ENCODE results near the gene EVC.

Gene EVC

DNA sequence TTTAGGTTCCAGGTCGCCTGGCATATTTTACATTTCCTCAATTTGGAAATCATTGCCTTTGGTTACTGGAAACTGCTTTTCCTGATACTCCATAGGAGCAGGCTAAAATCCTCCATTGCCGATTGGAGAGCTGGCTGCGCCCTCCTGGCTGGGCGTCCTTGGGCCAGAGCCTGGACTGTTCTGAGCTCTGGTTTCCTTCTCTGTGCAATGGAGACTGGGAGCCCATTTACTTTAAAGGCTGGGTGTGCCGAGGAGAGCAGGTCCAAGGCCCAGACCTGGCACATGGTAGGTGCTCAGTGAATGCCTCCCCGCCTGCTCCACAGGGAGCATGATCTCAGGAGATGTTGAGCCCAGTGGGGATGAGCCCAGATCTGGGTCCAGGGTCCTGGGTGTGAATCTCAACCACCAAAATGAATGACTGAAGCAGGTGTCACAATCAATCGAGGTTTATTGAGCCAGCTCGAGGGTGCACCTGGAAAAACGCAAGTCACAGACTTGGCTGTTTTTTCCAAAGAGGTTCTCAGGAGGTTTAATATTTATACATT is 50.0 kb downstream of the EVC start:
- ATAC-seq (ENCODE audit: low read depth) (no peak), DNase-seq (ENCODE audit: low spot score in 2 of 2) (no peak)
- Mint-ChIP-seq H3K9me3 (peaks cover 2% of the 10 kb centered on the region), H3K4me1 (no peaks in the 10 kb centered on the region), H3K27ac (no peak overlapping the region), H3K36me3 (no peaks in the 10 kb centered on the region), H3K27me3 (no peaks in the 10 kb centered on the region), H3K4me3 (no peak overlapping the region)

DNA sequence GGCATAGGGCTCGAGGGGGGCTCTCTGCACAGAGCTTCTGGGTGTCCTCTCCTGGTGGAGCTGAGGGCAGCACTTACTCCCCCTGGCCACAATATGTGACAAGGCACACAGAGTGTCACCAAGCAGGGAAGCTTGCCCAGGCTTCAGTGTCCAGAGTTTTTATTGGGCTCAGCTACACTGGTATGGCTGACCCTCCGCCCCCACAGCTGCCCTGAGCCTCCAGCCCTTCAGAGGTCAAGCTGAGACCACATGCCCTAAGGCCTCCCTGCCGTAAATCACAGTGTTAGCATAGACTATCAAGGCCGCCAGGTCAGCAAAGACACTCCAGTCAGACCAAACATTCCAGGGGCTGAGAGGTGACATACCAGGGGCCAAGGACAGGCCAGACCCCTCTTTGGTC is 59.0 kb downstream of the EVC start:
- peaks cover 2% of the 10 kb centered on the region for H3K27me3 Mint-ChIP-seq
- no peak for ATAC-seq (ENCODE audit: low read depth)

DNA sequence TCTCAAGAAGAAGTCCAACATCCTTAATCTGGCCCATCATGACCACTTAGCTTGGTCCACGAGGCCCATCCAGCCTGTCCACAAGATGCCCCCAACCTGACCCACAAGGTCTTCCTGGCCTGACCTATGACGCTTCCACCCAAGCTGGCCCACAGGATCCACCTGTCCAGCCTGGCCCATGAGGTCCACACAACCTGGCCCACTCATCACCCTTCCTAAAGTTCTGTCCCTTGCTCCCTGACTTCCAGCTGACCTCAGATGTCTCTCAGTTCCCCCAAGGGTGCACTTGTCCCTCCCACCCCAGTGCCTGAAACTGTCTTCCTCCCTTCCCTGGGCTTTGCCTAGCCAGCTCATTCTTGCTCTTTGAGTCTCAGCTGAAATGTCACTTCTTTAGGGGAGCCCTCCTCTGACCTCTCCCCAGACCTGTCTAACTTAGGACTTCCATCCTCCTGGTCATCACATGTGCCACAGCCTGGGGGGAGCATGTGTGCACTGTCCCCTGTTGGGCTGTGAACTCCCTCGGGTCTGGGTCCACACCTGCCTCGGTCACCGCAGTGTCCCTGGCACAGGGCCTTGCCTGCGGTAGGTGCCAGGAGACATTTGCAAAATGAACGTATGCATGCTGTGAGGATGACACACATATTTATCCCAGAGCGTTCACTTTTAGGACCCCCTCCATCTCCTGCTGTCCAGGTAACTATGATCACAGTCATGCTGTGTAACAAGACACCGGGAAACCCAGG is 61.7 kb downstream of the EVC start:
- H3K27me3 Mint-ChIP-seq: peaks cover 2% of the 10 kb centered on the region
- peaks cover 2% of the 10 kb centered on the region for H3K36me3 Mint-ChIP-seq
- peaks cover 3% of the 10 kb centered on the region for H3K9me3 Mint-ChIP-seq
- H3K27ac Mint-ChIP-seq: no peak overlapping the region
- DNase-seq (ENCODE audit: low spot score in 2 of 2) (no peak), ATAC-seq (ENCODE audit: low read depth) (no peak)
- no peak overlapping the region for H3K4me3 Mint-ChIP-seq
- no peaks in the 10 kb centered on the region for H3K4me1 Mint-ChIP-seq

More for the DNA sequence above, 59.0 kb downstream of the EVC start:
- Mint-ChIP-seq H3K27ac (no peak overlapping the region), H3K36me3 (no peaks in the 10 kb centered on the region), H3K4me3 (no peak overlapping the region), H3K9me3 (no peaks in the 10 kb centered on the region), H3K4me1 (no peaks in the 10 kb centered on the region)
- no peak for DNase-seq (ENCODE audit: low spot score in 2 of 2)

DNA sequence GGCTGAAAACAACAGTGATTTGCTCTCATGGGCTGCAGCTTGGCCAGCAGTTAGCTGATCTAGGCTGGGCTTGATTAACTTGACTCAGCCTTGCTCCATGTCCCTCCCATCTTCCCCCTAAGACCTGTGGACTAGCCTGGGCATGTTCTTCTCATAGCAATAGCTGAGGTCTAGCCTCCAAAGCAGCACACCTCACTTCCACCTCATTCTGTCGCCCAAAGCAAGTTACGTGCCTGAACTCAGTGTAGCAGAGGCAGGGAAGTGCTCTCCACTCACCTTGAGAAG is 62.2 kb downstream of the EVC start:
- ATAC-seq (ENCODE audit: low read depth) (no peak), DNase-seq (ENCODE audit: low spot score in 2 of 2) (no peak)
- Mint-ChIP-seq H3K9me3 (peaks cover 3% of the 10 kb centered on the region), H3K27ac (no peak overlapping the region), H3K4me1 (no peaks in the 10 kb centered on the region), H3K4me3 (no peak overlapping the region), H3K27me3 (no peaks in the 10 kb centered on the region), H3K36me3 (peaks cover 2% of the 10 kb centered on the region)

DNA sequence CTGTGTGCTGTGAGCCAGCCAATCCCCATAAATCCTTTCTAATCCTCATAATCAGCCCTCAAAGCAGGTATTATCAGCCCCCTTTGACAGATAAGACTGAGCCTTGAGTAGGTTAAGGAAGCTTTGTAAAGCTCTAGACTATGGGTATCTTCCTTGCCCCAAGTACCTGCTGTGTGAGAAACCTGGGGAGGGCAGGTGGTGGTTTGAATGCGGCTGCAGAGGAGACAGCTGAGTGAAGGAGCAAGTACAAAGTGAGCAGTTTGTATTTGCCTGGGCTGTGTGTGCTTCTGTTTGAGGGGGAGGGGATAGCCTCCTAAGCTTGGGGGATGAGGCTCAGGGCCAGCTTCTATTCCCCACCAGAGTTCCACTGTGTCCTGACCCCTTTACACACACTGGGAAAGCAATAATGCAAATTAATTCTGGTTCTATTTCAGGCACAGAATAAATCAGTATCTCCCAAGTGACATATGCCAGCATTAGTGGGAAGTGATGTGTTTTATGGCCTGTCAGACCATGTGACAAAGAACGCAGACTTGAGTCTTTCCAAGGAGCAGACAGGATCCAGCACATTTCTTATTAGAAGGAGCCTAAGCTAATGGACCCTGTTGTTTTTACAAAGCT is 63.5 kb downstream of the EVC start:
- DNase-seq (ENCODE audit: low spot score in 2 of 2) (no peak), ATAC-seq (ENCODE audit: low read depth) (no peak)
- peaks cover 2% of the 10 kb centered on the region for H3K36me3 Mint-ChIP-seq
- H3K4me3 Mint-ChIP-seq: no peak overlapping the region
- H3K27ac Mint-ChIP-seq: no peak overlapping the region
- H3K9me3 Mint-ChIP-seq: peaks cover 3% of the 10 kb centered on the region
- H3K27me3 Mint-ChIP-seq: no peaks in the 10 kb centered on the region
- H3K4me1 Mint-ChIP-seq: no peaks in the 10 kb centered on the region

DNA sequence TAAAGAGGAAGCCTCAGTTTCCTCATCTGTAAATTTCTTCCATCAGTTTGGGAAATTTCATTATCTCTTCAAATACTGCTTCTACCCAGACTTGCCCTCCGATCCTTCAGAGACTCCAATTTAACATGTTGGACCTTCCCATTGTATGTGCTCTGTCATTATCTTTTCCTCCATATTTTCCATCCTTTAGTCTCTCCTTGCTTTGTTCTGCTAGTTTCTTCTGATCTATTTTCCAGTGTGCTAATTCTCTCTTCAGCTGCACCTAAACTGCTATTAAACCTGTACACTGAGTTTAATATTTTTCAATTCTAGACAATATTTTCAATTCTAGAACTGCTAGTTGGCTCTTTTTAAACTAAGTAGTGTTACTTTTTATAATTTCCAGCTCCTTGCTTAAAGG is 65.5 kb downstream of the EVC start:
- Mint-ChIP-seq H3K27me3 (no peaks in the 10 kb centered on the region), H3K4me3 (no peak overlapping the region), H3K27ac (no peak overlapping the region), H3K36me3 (peaks cover 2% of the 10 kb centered on the region), H3K4me1 (no peaks in the 10 kb centered on the region), H3K9me3 (peaks cover 3% of the 10 kb centered on the region)
- DNase-seq (ENCODE audit: low spot score in 2 of 2): no peak
- no peak for ATAC-seq (ENCODE audit: low read depth)

DNA sequence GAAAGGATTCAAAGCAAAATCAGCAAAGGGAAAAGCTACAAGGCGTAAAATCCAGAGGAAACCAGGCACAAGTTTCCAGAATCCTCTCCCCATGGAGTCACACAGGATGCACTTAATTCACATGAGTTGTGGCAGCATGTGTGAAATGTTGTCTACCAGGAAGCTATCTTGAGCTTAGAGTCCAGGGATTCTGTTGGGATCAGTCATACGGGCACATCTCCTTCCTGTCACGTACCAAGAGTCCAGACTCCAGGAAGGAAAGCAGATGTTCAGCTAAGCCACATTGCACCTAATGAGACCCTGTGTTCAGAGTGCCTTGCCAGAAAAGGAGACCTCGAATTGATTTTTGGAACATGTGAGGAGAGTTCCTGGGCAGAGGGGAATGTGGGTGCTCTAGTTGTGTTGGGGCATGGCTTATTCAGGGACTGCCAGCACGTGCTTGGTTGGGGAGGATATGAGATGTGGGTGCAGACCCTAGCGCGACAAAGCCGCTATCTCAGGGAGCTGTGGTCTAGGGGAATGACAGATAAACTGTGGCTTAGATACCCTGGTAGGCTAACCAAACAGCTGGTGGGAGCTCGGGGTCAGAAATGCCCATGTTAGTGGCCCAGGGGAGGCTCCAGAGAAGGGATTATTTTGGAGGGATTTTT is 70.0 kb downstream of the EVC start:
- peak in 1 of 2 donors; percentile 2 for DNase-seq (ENCODE audit: low spot score in 2 of 2)
- Mint-ChIP-seq H3K27ac (no peak overlapping the region), H3K36me3 (peaks cover 2% of the 10 kb centered on the region)

DNA sequence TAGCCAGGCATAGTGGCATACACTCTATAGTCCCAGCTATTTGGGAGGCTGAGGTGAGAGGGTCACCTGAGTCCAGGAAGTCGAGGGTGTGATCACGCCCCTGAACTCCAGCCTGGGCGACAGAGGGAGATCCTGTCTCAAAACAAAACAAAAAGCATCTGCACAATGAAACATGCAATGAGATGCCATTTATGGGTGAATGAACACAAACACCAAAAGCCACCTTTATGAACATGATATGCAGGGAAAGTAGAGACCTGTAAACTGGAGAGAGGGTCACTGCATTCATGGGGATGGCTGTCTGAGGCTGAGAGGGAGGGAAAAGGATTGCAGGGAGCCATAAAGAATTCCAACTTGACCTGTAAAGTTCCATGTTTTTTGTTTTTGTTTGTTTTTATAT is 70.7 kb downstream of the EVC start:
- DNase-seq (ENCODE audit: low spot score in 2 of 2): no peak
- no peak for ATAC-seq (ENCODE audit: low read depth)
- no peaks in the 10 kb centered on the region for H3K9me3 Mint-ChIP-seq
- H3K27ac Mint-ChIP-seq: no peak overlapping the region
- peaks cover 5% of the 10 kb centered on the region for H3K27me3 Mint-ChIP-seq
- H3K4me1 Mint-ChIP-seq: no peaks in the 10 kb centered on the region
- no peaks in the 10 kb centered on the region for H3K36me3 Mint-ChIP-seq
- H3K4me3 Mint-ChIP-seq: no peak overlapping the region

More for the DNA sequence above, 70.0 kb downstream of the EVC start:
- Mint-ChIP-seq H3K4me1 (no peaks in the 10 kb centered on the region), H3K27me3 (peaks cover 5% of the 10 kb centered on the region), H3K4me3 (no peak overlapping the region), H3K9me3 (peaks cover 3% of the 10 kb centered on the region)
- no peak for ATAC-seq (ENCODE audit: low read depth)

DNA sequence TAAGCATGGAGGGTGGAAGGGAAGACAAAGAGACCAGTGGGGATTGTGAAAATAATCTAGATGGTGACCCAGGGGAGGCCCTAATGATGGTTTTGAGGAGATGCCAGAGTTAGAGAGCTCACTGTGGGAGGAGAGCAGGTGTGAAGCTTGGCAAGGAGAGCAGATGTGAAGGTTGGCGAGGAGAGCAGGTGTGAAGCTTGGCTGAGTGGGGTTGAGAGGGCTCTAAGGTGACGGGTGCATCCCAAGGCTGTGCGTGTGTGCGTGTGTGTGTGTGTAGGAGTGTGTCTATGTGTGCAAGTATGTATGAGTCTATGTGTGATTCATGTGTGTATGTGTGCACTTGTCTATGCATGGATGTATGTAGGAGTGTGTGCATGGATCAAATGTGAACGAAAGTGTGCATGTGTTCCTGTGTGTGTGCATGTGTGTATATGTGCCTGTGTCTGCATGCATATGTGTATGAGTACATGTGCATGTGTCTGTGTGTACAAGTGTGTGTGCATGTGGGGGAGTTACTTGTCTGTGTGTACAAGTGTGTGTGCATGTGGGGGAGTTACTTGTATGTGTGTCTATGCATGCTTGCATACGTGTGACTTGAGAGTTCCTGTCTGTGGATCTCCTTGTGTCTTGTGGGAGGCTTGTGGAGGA is 72.0 kb downstream of the EVC start:
- Mint-ChIP-seq H3K36me3 (peaks cover 1% of the 10 kb centered on the region), H3K27ac (no peak overlapping the region), H3K27me3 (peaks cover 5% of the 10 kb centered on the region), H3K9me3 (peaks cover 2% of the 10 kb centered on the region), H3K4me1 (no peaks in the 10 kb centered on the region), H3K4me3 (no peak overlapping the region)
- DNase-seq (ENCODE audit: low spot score in 2 of 2): no peak
- no peak for ATAC-seq (ENCODE audit: low read depth)

DNA sequence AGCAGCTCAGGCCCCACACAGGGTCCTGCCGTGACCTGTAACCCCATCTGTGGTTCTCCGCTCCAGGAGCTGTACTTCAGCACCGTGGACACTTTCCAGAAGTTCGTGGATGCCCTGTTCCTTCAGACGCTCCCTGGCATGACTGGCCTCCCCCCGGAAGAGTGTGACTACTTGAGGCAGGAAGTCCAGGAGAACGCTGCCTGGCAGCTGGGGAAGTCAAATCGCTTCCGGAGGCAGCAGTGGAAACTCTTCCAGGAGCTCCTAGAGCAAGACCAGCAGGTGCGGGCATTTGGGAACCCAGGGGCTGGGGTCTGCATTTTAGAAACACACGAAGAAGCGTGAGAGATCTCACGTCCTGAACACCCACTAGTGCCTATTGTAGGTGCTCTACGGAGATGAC is 72.5 kb downstream of the EVC start:
- Mint-ChIP-seq H3K27me3 (peaks cover 5% of the 10 kb centered on the region), H3K9me3 (peaks cover 3% of the 10 kb centered on the region), H3K4me3 (no peak overlapping the region), H3K36me3 (peaks cover 2% of the 10 kb centered on the region), H3K27ac (no peak overlapping the region), H3K4me1 (no peaks in the 10 kb centered on the region)
- ATAC-seq (ENCODE audit: low read depth) (no peak), DNase-seq (ENCODE audit: low spot score in 2 of 2) (no peak)

DNA sequence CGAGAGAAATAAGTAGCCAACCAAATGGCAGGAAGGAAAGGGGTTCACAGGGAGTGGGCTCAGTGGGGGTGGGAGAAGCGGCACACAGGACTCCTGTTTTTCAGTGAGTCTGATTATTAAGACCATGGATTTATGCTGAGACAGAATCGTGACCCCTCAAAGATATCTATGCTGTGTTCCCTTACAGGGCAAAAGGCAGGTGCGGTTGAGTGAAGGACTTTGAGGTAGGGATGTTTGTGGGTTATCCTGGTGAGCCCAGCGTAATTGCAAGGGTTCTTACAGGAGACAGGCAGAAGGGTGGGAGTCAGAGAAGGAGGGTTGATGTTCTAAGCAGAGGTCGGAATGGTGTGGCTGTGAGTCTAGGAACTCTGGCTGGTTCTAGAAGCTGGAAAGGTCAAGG is 73.0 kb downstream of the EVC start:
- DNase-seq (ENCODE audit: low spot score in 2 of 2) (no peak), ATAC-seq (ENCODE audit: low read depth) (no peak)
- Mint-ChIP-seq H3K4me1 (no peaks in the 10 kb centered on the region), H3K27me3 (peaks cover 5% of the 10 kb centered on the region), H3K27ac (no peak overlapping the region), H3K9me3 (peaks cover 3% of the 10 kb centered on the region), H3K36me3 (peaks cover 2% of the 10 kb centered on the region), H3K4me3 (no peak overlapping the region)

DNA sequence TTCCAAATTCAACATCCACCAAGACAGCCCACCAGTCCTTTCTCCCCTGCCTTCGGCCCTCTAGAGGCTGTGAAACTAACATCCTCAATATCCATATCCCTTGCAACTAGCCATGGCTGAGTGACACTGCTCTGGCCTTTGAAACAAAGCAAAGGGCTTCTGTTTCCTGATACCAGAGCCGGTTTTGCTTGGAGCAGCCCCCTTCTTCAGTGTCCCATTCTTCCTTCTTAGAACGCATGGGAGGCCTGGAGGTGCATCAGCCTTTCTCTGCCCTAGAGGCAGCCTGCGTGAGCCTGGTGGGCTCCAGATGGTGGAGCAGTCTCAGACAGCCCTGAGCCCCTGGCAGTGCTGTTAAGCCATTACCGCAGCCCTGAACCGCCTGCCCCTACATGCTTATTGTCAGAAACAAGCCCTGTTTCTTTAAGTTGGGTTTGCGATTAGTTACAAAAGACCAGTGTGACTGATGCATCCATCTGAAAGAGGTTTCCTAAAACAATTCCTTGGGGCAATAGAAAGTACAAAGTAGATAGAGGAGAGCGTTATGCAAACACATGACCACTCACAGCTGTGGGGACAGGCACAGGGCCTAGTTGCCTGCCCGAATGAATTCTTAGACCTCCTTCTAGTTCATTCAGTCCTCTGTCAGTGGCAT is 74.1 kb downstream of the EVC start:
- peaks cover 2% of the 10 kb centered on the region for H3K36me3 Mint-ChIP-seq
- ATAC-seq (ENCODE audit: low read depth) (no peak), DNase-seq (ENCODE audit: low spot score in 2 of 2) (no peak)
- no peak overlapping the region for H3K27ac Mint-ChIP-seq
- H3K4me1 Mint-ChIP-seq: no peaks in the 10 kb centered on the region
- H3K27me3 Mint-ChIP-seq: peaks cover 5% of the 10 kb centered on the region
- H3K9me3 Mint-ChIP-seq: peaks cover 3% of the 10 kb centered on the region
- no peak overlapping the region for H3K4me3 Mint-ChIP-seq

DNA sequence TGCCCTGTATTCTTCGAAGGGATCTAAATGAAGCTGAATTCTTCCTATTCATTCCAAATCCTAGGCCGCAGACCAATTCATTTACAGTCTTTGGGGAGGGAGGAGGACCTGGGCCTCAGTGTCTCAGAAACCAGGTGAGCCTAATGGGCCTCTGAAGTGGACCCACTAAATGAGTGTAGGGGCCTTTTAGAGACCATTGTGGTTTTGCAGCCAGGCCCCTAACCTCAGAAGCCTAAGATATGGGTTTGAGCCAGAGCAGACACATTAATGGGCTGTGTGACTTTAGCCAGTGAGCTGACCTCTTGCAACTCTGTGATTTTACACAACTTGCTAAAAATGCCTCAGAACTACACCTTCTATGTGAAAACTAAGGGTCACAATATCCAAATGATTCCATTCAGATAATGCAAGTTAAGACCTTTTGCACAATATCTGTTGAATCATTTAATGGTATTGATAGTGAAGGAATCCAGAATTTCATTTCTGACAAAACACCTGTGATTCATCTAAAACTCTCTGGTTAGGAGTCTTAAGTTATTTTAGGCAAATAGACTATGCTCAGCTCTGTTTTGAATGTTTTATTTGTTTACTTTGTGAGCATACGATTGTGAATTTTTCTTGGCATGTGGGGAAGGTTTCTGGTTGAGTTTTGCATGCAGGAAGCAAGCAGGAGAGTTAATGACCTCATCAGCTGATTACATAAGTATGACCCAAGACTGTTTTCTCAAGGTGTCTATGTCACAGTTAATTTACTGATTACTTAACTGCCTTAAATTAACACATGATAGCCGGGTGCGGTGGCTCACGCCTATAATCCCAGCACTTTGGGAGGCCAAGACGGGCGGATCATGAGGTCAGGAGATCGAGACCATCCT is 75.0 kb downstream of the EVC start:
- H3K27ac Mint-ChIP-seq: no peak overlapping the region
- H3K27me3 Mint-ChIP-seq: peaks cover 5% of the 10 kb centered on the region
- no peak for DNase-seq (ENCODE audit: low spot score in 2 of 2)
- no peak for ATAC-seq (ENCODE audit: low read depth)
- H3K36me3 Mint-ChIP-seq: peaks cover 2% of the 10 kb centered on the region
- no peaks in the 10 kb centered on the region for H3K4me1 Mint-ChIP-seq
- H3K4me3 Mint-ChIP-seq: no peak overlapping the region
- peaks cover 3% of the 10 kb centered on the region for H3K9me3 Mint-ChIP-seq
